Stimulated activated CD8-positive, alpha-beta memory T cell treated with anti-CD3 and anti-CD28 coated beads, Interleukin-15, amount 100 ng/mL, for 4 hours (primary cell): ENCODE measurements around the gene CCNL1.

ENCODE experiments used
- DNase-seq, 2 donors: peaks; one replicate each; pipeline ENCODE4 v3.0.0-alpha.2; 2020; ENCODE audit warnings: low read depth in 2 of 2

The CCNL1 gene

GRCh38 chr3:157145606-157146322 is 14.2 kb downstream of the CCNL1 start:
- DNase-seq = no peak

DNA sequence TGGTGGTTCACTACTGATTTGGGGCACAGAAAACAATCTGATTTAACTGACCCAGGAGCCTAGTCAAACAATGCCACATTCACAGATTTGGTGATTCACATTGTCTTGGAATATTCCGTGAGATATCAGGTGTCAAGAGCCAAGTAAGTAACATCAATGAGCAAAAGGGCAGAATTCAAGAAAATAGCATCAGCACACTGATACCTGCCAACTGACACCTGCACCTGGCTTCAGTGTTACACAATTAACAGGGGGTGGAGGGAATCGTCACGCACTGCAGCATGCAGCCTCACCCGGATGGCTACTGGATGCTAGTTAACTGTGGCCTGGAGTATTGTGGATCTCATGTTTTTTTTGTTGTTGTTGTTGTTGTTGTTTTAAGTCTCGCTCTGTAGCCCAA is 17.6 kb downstream of the CCNL1 start:
- DNase-seq = no peak

- DNase-seq = no peak
These were observed 19.9 kb downstream of the CCNL1 start for GRCh38 chr3:157139938-157140534.

DNA sequence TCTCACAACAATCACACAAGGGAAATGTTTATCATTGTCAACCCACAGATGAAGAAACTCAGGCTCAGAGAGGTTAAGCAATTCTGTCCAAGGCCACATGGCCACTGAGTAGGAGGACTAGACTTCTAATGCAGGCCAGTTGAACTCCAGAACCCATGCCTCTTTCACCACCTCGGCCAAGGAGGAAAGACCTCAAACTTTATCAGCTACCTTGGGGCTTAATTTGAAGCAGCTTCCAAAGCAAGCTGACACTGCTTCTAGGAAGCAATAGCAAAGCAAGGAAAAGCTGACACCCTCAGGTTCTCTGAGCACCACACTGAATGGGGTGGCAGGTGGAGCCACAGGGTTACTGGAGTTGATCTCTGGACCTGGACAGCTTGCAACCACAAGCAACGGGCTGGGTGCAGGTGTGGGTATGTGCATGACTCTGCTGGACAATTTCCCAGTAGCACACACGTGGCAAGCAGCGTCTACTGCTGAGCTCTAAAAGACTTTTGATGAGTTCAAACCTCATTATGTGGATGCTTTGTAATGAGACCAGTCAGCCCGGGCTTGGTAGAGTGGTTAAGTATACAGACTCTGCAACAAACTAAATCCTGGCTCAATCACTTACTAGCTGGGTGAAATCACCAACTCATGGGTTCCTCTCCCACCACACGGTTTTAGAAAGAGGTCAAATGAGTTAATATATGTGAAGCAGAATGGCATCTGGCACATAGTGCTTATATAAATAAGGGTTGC is 23.1 kb downstream of the CCNL1 start:
- no peak for DNase-seq

GRCh38 chr3:157135671-157136396 is 24.1 kb downstream of the CCNL1 start:
- no peak for DNase-seq

- no peak for DNase-seq
These were observed 25.2 kb downstream of the CCNL1 start for GRCh38 chr3:157134620-157135191.

GRCh38 chr3:157133434-157134320 is 26.3 kb downstream of the CCNL1 start:
- no peak for DNase-seq

DNA sequence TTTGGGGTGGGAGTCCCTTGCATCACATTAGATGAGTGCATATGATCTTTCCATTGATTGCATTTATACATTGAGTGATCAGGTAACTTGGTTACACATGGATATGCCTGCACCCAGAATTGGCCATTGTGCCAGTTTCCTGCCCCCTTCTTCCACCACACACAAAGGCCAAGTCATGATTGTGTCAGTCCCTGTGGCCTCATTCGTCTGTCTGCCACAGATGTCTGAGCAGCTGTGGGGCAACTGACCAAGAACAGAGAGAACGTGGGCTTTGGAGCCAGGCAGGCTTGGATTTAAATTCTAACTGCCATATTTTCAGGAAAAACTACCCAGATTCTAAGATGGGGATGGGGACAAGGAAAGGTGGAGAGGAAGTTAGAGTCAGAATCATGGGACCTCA is 27.0 kb downstream of the CCNL1 start:
- DNase-seq = no peak

DNA sequence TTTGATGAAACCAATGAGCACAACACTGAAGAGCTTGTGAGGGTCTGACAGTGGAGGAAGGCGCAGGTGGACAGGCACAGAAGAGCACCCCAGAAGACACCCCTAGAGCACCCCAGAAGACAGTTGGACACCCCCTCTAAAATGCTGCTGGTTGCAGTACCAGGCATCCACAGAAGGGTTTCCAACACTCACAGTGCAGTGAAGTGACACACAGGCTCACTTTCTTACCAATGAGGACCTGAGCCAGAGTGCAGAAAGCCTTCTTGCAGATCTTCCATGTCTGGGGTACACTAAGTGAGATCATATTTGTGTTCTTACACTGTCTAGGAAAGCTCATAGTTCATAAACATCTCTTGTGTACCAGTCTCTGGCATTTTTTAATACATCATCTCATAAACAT is 27.6 kb downstream of the CCNL1 start:
- no peak for DNase-seq

DNA sequence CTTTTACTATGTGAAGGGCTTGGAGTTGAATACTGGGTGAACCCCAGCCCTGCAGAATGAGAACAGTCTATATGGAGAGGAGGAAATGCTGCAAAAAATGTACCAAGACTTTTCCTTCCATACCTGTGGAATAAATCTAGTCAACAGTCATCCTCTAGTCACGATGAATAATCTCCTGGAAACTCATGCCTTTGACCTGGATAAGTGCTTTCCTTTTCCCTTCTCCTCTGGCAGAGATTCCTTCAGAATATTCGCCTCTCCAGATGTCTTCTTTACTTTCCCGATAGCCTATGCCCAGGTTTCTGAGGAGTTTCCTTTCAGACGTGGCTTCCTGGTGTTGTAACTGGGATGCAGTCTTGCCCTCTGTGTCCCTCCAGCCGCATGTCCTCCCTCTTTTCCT is 28.1 kb downstream of the CCNL1 start:
- DNase-seq = no peak

- DNase-seq = peak; percentile 36 to 51
These were observed 29.3 kb downstream of the CCNL1 start for GRCh38 chr3:157130467-157131251.

- DNase-seq = no peak
These were observed 30.0 kb downstream of the CCNL1 start for GRCh38 chr3:157129803-157130466.

DNA sequence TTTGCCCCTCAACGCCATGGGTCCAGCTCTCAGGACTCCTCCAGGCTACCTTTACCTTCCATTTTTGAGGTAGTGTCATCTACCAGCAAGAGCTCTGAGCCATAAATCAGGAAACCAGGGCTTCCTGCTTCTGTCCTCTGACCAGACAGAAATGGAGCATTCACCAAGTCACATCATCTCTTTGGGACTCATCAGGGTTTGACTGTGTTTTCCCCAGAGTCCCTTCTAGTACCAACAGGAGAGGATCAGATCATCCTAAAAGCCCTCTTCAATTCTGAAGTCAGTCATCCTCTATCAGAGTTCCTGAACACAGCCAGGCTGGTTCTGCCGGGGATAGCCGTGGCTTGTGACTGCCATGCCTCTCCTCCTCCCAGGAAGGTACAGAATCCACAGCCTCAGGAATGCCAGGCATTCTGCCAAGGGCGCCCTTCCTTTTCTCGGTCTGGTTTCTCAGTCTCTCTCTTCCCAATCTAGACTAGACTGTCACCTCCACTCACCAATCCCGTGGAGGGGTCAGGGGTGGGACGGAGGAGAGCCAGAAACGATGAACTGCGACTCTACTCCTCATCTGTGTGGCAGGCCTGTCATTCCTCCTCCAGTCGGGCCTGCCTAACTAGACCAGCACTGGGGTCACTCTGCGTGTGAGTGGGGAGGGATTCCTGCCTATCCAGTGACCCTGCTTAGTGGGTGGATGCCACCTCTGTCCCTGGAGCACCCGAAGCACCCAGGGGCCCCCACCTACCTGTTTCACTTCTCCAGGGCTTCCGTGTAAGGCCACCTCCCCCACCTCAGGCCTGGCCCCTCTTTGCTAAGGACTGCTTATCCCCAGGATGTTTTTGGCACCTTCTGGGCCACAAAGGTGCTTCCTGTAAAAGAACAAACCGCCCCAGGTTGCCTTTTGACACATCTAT is 30.9 kb downstream of the CCNL1 start:
- DNase-seq = no peak

DNA sequence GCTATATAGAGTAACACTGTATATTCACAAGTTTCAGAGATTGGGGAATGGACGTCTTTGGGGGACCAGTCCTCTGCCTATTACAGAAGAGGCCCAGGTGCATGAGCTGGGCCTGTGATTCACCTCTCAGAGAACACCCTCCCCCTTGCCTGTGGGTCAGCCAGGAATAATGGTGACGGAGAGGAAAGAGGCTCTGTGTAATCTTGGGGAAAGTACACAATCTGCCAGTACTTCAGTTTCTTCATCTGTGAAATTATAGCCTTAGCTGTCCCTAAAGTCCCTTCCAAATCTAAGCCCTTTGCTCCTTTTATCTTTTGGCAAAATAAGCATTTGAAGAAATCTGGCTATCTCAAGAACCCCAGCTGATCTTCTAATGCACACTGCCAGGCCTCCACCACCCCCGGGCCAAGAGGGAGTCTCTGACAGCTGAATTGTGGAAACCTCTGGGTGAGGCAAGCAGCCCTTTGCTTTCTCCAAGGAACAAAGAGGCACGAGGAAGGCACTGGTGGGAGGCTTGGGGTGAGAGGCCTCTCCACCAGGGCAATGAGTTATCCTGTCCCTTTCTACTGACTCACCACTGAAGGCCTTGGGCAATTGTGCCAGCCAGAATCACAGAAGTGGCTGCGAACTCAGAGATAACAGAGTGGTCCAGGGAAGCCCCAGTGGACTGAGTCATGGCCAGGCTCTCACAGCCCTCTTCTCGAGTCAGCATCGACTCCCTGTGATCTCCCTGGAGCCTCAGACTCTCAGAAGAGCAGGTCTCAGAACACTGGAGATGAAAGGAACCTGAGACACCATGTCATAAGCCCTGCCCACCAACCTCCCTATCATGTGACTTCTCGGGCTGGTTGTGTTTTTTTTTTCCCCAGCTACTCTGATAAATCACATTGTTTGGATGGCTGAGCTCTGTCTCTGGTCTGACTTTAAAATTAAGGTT is 31.8 kb downstream of the CCNL1 start:
- DNase-seq = peak in 1 of 2 donors; percentile 37

DNA sequence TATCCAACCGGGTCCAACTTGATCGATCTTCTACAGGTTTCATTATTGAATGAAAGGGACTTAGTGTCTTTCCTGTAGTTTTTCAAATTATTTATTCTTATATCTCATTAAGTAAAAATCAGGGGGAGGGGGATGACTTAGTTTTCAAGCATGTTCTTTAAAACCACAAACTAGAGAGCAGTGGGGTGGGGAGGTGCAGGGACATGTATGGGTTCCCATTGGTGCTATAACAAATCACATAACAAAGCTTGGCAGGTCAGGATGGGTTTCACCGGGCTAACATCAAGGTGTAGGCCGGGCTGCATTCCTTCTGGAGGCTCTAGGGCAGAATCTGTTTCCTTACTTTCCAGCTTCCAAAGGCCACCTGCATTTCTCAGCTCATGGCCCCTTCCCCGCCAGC is 32.7 kb downstream of the CCNL1 start:
- no peak for DNase-seq

DNA sequence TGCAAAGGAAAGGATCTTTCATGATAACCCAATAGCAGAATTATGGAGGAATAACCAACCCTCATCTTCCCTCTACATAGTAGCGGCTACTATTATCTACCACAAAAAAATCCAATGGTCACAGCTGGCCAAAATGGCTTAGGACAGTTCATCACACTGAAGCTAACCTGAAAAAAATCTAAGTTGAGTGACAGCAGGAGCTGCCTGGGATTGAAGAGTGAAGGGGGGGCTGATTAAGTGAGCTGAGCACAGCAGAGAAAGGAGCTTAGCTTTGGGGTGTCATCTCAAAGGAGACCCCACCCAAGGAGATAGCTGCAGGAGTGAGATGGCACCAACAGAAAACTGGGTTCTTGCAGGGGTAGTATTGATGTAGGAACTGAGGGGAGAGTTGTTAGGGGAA is 33.6 kb downstream of the CCNL1 start:
- no peak for DNase-seq

DNA sequence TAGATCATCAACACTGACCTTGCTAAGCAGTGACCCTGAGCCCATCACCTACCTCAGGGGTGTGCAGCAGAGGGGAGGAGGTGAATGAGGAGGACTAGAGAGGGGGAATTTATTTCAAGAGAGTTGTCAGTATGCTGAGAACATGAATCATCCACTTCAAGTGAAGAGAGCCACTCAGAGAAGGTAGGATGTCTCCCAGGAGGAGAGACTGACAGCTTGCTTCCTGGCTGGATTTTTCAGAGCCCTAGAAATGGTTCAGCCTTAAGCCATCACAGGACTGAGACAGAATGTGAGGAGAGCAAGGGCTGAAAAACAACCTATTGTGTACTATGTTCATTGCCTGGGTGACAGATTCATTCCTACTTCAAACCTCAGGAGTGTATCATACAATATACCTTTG is 34.8 kb downstream of the CCNL1 start:
- no peak for DNase-seq
